H9 (cell line): ENCODE data around the gene TMCC1. TPM values are rescaled to one million over a fixed set of nuclear protein-coding genes. Genes with fewer than 3 reads are reported as not detected.

Source experiments
- DNase-seq: peaks from one replicate; pipeline ENCODE4 v3.0.0-alpha.2; 2017
- H2AFZ ChIP-seq: one replicate; pipeline ENCODE4 v1.6.1; 2013; ENCODE audit warnings: mild to moderate bottlenecking, low read length, control low read depth, moderate library complexity
- H2AK5ac ChIP-seq: 2 replicates; pipeline ENCODE4 v1.6.1; 2013; ENCODE audit warnings: low read length, control low read depth, mixed read lengths; ENCODE audit not compliant: insufficient read length
- H2BK120ac ChIP-seq: one replicate; pipeline ENCODE4 v1.6.1; 2013; ENCODE audit warnings: low read depth, mild to moderate bottlenecking, low read length, control low read depth, inconsistent platforms; ENCODE audit not compliant: poor library complexity, severe bottlenecking
- H2BK12ac ChIP-seq: 2 replicates; pipeline ENCODE4 v1.6.1; 2013; ENCODE audit warnings: low read length, control low read depth, mixed read lengths, low read depth; ENCODE audit not compliant: insufficient read length
- H2BK15ac ChIP-seq: 2 replicates; pipeline ENCODE4 v1.6.1; 2013; ENCODE audit warnings: low read depth, low read length, control low read depth
- H2BK20ac ChIP-seq: one replicate; pipeline ENCODE4 v1.6.1; 2013; ENCODE audit warnings: low read depth, mild to moderate bottlenecking, low read length, control low read depth, inconsistent platforms; ENCODE audit not compliant: poor library complexity, severe bottlenecking
- H2BK5ac ChIP-seq: 2 replicates; pipeline ENCODE4 v1.6.1; 2013; ENCODE audit warnings: low read length, control low read depth, mixed read lengths; ENCODE audit not compliant: insufficient read length
- H3K14ac ChIP-seq: 2 replicates; pipeline ENCODE4 v1.6.1; 2013; ENCODE audit warnings: low read length, control low read depth; ENCODE audit not compliant: insufficient read depth
- H3K18ac ChIP-seq: 2 replicates; pipeline ENCODE4 v1.6.1; 2013; ENCODE audit warnings: low read depth, mild to moderate bottlenecking, mixed read lengths, low read length, control low read depth; ENCODE audit not compliant: insufficient read length
- H3K23ac ChIP-seq: 2 replicates; pipeline ENCODE4 v1.6.1; 2013; ENCODE audit warnings: low read length, control low read depth, mixed read lengths, low read depth; ENCODE audit not compliant: insufficient read length
- H3K23me2 ChIP-seq: 2 replicates; pipeline ENCODE4 v1.6.1; 2013; ENCODE audit warnings: low read depth, mild to moderate bottlenecking, mixed read lengths, low read length, control low read depth; ENCODE audit not compliant: insufficient read length, poor library complexity, severe bottlenecking
- H3K27ac ChIP-seq: 2 replicates; pipeline ENCODE4 v1.5.1; 2013; ENCODE audit warnings: low read length, control low read depth, mixed read lengths, low read depth; ENCODE audit not compliant: insufficient read length
- H3K27me3 ChIP-seq: 2 replicates; pipeline ENCODE4 v1.6.1; 2013; ENCODE audit warnings: low read length, control low read depth, inconsistent platforms; ENCODE audit not compliant: insufficient read depth
- H3K4ac ChIP-seq: 2 replicates; pipeline ENCODE4 v1.6.1; 2013; ENCODE audit warnings: low read depth, mild to moderate bottlenecking, control low read depth, inconsistent platforms, low read length, moderate library complexity
- H3K4me1 ChIP-seq: 2 replicates; pipeline ENCODE4 v1.6.1; 2013; ENCODE audit warnings: low read length, control low read depth, inconsistent platforms; ENCODE audit not compliant: insufficient read depth
- H3K4me2 ChIP-seq: 2 replicates; pipeline ENCODE4 v1.6.1; 2013; ENCODE audit warnings: low read length, control low read depth, mixed read lengths; ENCODE audit not compliant: insufficient read length, insufficient read depth
- H3K56ac ChIP-seq: 2 replicates; pipeline ENCODE4 v1.6.1; 2013; ENCODE audit warnings: low read depth, mild to moderate bottlenecking, mixed read lengths, low read length, control low read depth; ENCODE audit not compliant: insufficient read length
- H3K79me1 ChIP-seq: 2 replicates; pipeline ENCODE4 v1.6.1; 2013; ENCODE audit warnings: low read depth, mild to moderate bottlenecking, moderate library complexity, low read length, control low read depth, inconsistent platforms; ENCODE audit not compliant: insufficient read depth, poor library complexity, severe bottlenecking
- H3K79me2 ChIP-seq: 2 replicates; pipeline ENCODE4 v1.6.1; 2013; ENCODE audit warnings: low read length, control low read depth, inconsistent platforms; ENCODE audit not compliant: insufficient read depth
- H3K9ac ChIP-seq: 2 replicates; pipeline ENCODE4 v1.6.1; 2013; ENCODE audit warnings: low read length, control low read depth, mixed read lengths; ENCODE audit not compliant: insufficient read length; ENCODE audit errors: extremely low read depth
- H3K9me3 ChIP-seq: one replicate; pipeline ENCODE4 v1.6.1; 2013; ENCODE audit warnings: low read depth, low read length, inconsistent platforms; ENCODE audit not compliant: control insufficient read depth
- H3T11ph ChIP-seq: one replicate; pipeline ENCODE4 v1.6.1; 2013; ENCODE audit warnings: mild to moderate bottlenecking, low read length, control low read depth, inconsistent platforms
- H4K20me1 ChIP-seq: one replicate; pipeline ENCODE4 v1.6.1; 2013; ENCODE audit not compliant: control insufficient read depth, insufficient read length, insufficient read depth
- H4K5ac ChIP-seq: 2 replicates; pipeline ENCODE4 v1.6.1; 2013; ENCODE audit warnings: low read depth, mild to moderate bottlenecking, mixed read lengths, low read length, control low read depth; ENCODE audit not compliant: insufficient read length
- H4K8ac ChIP-seq: replicated peaks from 2 replicates; pipeline ENCODE4 v1.6.1; 2013; ENCODE audit warnings: low read length, control low read depth, mixed read lengths, low read depth; ENCODE audit not compliant: insufficient read length
- H4K91ac ChIP-seq: 2 replicates; pipeline ENCODE4 v1.6.1; 2013; ENCODE audit warnings: low read depth, mild to moderate bottlenecking, moderate library complexity, mixed read lengths, low read length, control low read depth; ENCODE audit not compliant: insufficient read length
- H3K27ac Mint-ChIP-seq, 3 experiments: 2 replicates in 2 of 3; 3 replicates in 1 of 3; pipeline ENCODE4 v1.8.0; 2020 to 2021; ENCODE audit warnings: mixed read lengths in 3 of 3, mild to moderate bottlenecking in 1 of 3, moderate library complexity in 1 of 3
- H3K27me3 Mint-ChIP-seq: 2 replicates; pipeline ENCODE4 v1.8.0; 2021; ENCODE audit warnings: low read depth, mild to moderate bottlenecking, moderate library complexity, mixed read lengths
- H3K36me3 Mint-ChIP-seq, 3 experiments: 2 replicates in 2 of 3; 3 replicates in 1 of 3; pipeline ENCODE4 v1.8.0; 2020 to 2021; ENCODE audit warnings: low read depth in 3 of 3, mixed read lengths in 3 of 3; ENCODE audit not compliant: insufficient read depth in 1 of 3
- H3K4me1 Mint-ChIP-seq, 2 experiments: 2 replicates each; pipeline ENCODE4 v1.8.0; 2020; ENCODE audit warnings: mixed read lengths in 2 of 2
- H3K4me3 Mint-ChIP-seq, 2 experiments: 2 replicates in 1 of 2; 3 replicates in 1 of 2; pipeline ENCODE4 v1.8.0; 2020 to 2021; ENCODE audit warnings: mild to moderate bottlenecking in 2 of 2, mixed read lengths in 2 of 2, moderate library complexity in 1 of 2
- H3K9me3 Mint-ChIP-seq, 2 experiments: 2 replicates in 1 of 2; 3 replicates in 1 of 2; pipeline ENCODE4 v1.8.0; 2020; ENCODE audit warnings: mild to moderate bottlenecking in 2 of 2, mixed read lengths in 2 of 2, moderate library complexity in 1 of 2
- WGBS: extraction: QIAGEN DNeasy Blood & Tissue Kit; methylation state at CpG from one replicate; pipeline ENCODE4 v1.1.7; 2013; ENCODE audit warnings: missing lambda C conversion rate, low lambda C conversion rate, mixed read lengths; ENCODE audit not compliant: insufficient read length; ENCODE audit errors: extremely low coverage; 5-methylcytosine and 5-hydroxymethylcytosine counted together
- total RNA-seq: library from RNA; stranded (reverse); gene quantifications from 2 replicates; pipeline ENCODE4 v1.2.1, GENCODE V29; 2021
- TF ChIP-seq, protein P1 (sequence below): fragments of 200-600 bp; sonication (generic); conservative IDR thresholded peaks from 3 replicates; pipeline ENCODE4 v1.8.0; 2021; ENCODE audit warnings: antibody characterized with exemption, mild to moderate bottlenecking

The TMCC1 gene
- total RNA-seq, 1 experiment from 2014 or later = 24.4 TPM

GRCh38 chr3:129938140-129938930, 44.8 kb upstream of the TMCC1 start:
- Mint-ChIP-seq H3K27me3 (peaks cover 19% of the 10 kb centered on the region), H3K9me3 (no peaks in the 10 kb centered on the region), H3K4me1 (peaks cover 11 to 21% of the 10 kb centered on the region in 2 experiments), H3K36me3 (no peaks in the 10 kb centered on the region), H3K27ac (no peak overlapping the region), H3K4me3 (no peak overlapping the region)
- Histone ChIP-seq H2BK20ac (no peak overlapping the region), H3K27ac (no peak overlapping the region), H3K23me2 (no peaks in the 10 kb centered on the region), H2BK5ac (no peak overlapping the region), H3K14ac (no peak overlapping the region), H2BK120ac (no peak overlapping the region), H4K5ac (no peak overlapping the region), H3K18ac (no peak overlapping the region), H2BK15ac (no peak overlapping the region), H3K4ac (no peak overlapping the region), H3T11ph (no peak overlapping the region), H2BK12ac (no peak overlapping the region), H3K9ac (no peak overlapping the region), H3K9me3 (no peaks in the 10 kb centered on the region), H3K4me1 (no peaks in the 10 kb centered on the region), H2AFZ (no peak overlapping the region), H4K20me1 (no peaks in the 10 kb centered on the region), H3K56ac (no peak overlapping the region), H4K91ac (no peak overlapping the region), H3K79me2 (no peaks in the 10 kb centered on the region), H3K23ac (no peak overlapping the region), H2AK5ac (no peak overlapping the region), H3K27me3 (no peaks in the 10 kb centered on the region), H4K8ac (no peak overlapping the region), H3K79me1 (no peaks in the 10 kb centered on the region), H3K4me2 (no peak overlapping the region)
- DNase-seq = no peak
- no CpG with 5 or more reads among the region's 8 CpGs for WGBS
- TF ChIP-seq, protein P1, sequence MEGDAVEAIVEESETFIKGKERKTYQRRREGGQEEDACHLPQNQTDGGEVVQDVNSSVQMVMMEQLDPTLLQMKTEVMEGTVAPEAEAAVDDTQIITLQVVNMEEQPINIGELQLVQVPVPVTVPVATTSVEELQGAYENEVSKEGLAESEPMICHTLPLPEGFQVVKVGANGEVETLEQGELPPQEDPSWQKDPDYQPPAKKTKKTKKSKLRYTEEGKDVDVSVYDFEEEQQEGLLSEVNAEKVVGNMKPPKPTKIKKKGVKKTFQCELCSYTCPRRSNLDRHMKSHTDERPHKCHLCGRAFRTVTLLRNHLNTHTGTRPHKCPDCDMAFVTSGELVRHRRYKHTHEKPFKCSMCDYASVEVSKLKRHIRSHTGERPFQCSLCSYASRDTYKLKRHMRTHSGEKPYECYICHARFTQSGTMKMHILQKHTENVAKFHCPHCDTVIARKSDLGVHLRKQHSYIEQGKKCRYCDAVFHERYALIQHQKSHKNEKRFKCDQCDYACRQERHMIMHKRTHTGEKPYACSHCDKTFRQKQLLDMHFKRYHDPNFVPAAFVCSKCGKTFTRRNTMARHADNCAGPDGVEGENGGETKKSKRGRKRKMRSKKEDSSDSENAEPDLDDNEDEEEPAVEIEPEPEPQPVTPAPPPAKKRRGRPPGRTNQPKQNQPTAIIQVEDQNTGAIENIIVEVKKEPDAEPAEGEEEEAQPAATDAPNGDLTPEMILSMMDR = peak; percentile 12; the same call in 2 of the 3 replicates
